Dermis blood vessel endothelial cell (primary cell): ENCODE results near the gene COTL1. TPM values are rescaled to one million over a fixed set of nuclear protein-coding genes. Genes with fewer than 3 reads are reported as not detected.

Source experiments
- DNase-seq: peaks from one replicate; pipeline ENCODE4 v3.0.0; 2010
- total RNA-seq: library from RNA; depleted of rRNA; stranded (reverse); fragments of >200 nt; gene quantifications from 2 replicates; pipeline ENCODE4 v1.2.3, GENCODE V29; 2014

The COTL1 gene, protein sequence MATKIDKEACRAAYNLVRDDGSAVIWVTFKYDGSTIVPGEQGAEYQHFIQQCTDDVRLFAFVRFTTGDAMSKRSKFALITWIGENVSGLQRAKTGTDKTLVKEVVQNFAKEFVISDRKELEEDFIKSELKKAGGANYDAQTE
- total RNA-seq, result 125 and 140 TPM in 2 replicates

DNA sequence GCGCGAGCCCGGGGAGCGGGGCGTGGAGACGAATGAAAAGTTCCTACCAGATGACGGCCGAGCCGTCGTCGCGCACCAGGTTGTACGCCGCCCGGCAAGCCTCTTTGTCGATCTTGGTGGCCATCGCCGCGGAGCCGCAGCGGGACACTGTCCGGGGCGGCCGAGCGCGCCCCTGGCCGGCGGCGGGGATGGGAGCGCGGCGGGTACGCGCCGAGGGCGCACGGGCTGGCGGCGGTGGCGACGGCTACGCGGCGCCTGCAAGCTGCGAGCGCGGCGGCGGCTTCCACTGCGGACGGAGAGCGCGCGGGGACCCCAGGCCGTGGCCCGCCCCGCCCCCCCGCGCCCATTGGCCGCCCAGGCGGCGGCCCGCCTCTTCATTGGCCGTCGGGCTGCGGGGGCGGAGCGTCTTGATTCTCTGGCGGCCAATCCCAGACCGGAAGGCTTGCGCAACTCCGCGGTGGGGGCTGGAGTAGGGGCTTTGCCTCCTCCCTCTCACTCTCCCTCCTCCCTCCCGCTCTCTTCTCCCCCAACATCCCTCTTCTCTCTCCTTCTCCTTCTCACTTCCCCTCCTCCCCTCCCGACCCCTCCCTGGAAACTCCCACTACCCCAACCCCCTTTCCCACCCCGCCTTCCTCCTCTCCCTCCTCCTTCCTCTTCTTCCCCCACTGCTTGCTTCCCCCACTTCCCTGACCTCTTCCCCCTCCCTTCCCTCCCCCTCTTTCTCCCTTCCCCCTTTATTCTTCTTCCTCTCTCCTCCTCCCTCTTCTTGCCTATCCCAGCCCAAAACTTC lies at the start of gene COTL1:
Gene COTL1 (minus strand): TSS at position 288 of the 790 bp plus-strand sequence. CDS start 164 bp downstream, at position 124.
- peak; percentile 93 for DNase-seq

DNA sequence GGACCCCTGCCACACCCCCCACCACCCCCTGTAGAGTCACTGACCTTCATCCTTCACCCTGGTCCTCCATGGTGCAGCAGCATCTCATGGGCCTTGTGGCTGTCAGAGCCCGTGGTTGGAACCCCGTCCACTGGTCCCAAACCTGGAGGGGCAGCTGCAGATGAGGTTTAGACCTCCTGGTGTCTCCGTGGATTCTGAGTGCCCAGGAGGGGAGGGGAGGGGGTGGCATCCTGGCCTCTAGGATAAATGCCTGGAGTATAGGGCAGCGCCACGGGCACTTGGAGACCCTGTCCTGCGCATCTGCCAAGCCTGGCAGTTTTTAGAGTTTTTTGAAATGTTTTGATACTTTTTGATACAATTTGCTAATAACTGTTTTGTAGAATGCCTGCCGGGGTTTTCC lies 48.0 kb upstream of the COTL1 start:
- no peak for DNase-seq

GRCh38 chr16:84665359-84665758 lies 47.5 kb upstream of the COTL1 start:
- no peak for DNase-seq

- no peak for DNase-seq
Observed at GRCh38 chr16:84663433-84664101, 45.7 kb upstream of the COTL1 start.

DNA sequence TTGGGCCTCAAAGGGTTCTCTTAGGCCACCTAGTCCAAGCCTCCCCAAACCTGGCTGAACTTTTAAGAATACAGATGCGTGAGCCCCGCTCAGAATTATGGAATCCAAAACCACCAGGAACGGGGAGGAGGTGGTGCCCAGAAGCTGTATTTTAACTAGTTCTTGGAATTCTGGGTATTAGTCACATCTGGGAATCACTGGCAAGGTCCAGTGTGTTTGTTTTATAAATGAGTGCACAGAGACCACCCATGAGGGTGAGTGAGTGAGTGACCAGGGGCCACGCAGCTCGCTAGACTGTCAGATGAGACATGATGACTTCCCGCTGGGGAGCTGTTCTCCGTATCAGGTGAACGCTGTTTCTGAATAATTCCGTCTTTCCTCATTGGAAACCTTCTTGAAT lies 44.6 kb upstream of the COTL1 start:
- DNase-seq, result no peak

DNA sequence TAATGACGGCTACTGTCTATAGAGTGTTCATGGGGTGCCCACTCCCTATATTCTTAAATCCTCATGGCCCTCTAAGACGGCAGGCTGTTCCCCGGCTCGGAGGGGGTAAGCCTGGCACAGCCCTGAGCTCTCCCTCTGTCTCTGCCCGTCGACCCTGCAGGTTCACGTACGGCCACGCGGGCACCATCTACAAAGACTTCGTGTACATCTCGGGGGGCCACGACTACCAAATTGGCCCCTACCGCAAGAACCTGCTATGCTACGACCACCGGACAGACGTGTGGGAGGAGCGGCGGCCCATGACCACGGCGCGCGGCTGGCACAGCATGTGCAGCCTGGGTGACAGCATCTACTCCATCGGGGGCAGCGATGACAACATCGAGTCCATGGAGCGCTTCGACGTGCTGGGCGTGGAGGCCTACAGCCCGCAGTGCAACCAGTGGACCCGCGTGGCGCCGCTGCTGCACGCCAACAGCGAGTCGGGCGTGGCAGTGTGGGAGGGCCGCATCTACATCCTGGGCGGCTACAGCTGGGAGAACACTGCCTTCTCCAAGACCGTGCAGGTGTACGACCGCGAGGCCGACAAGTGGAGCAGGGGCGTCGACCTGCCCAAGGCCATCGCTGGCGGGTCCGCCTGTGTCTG lies 43.7 kb upstream of the COTL1 start:
- DNase-seq, result no peak

DNA sequence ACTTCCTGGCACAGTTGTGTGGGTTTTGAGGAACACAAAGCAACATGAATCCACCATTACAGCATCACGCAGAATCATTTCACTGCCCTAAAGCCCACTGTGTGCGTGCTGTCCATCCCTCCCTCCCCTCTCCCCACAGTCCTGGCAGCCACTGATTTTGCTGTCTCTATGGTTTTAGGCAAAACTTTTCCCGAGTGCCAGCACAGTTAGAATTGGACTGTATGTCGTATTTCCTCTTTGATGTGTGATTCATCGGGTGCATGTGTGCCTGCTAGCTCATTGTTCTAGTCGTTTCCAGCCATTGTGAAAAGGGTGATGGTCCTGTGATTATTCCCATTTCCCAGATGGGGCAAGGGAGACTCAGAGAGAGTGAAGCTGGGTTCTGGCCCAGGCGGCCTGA lies 43.1 kb upstream of the COTL1 start:
- DNase-seq, result peak; percentile 93

- DNase-seq, result no peak
Observed at GRCh38 chr16:84659656-84660300, 41.9 kb upstream of the COTL1 start.

- DNase-seq, result no peak
Observed at GRCh38 chr16:84658690-84659089, 40.8 kb upstream of the COTL1 start.

DNA sequence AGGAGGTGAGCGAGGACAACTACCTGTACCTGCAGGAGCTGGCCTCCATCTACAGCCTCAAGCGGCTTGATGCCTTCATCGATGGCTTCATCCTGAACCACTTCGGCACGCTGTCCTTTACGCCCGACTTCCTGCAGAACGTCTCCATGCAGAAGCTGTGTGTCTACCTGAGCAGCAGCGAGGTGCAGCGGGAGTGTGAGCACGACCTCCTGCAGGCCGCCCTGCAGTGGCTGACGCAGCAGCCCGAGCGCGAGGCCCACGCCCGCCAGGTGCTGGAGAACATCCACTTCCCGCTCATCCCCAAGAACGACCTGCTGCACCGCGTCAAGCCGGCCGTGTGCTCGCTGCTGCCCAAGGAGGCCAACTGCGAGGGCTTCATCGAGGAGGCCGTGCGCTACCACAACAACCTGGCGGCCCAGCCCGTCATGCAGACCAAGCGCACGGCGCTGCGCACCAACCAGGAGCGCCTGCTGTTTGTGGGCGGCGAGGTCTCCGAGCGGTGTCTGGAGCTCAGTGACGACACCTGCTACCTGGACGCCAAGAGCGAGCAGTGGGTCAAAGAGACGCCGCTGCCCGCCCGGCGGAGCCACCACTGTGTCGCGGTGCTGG lies 39.5 kb upstream of the COTL1 start:
- DNase-seq, result no peak

- DNase-seq, result no peak
Observed at GRCh38 chr16:84656649-84657048, 38.8 kb upstream of the COTL1 start.

DNA sequence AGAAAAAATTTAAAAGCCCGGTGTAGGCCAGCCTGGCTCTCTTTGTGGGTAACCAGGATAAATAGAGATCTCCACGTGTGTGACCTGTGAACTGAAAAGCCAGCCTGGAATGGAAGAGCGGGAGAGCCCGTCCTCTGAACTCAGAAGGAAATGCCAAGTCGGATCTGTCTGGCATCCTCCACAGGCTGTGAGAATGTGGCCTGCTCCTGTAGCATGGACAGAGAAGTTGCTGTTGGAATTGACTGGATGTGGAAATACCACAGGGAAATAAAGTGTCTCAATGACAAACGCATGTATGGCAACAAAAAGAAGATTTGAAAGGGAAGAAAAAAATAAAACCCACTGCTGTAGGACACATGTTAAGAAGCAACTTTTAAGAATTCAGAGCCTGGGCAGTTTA lies 37.1 kb upstream of the COTL1 start:
- DNase-seq, result no peak

DNA sequence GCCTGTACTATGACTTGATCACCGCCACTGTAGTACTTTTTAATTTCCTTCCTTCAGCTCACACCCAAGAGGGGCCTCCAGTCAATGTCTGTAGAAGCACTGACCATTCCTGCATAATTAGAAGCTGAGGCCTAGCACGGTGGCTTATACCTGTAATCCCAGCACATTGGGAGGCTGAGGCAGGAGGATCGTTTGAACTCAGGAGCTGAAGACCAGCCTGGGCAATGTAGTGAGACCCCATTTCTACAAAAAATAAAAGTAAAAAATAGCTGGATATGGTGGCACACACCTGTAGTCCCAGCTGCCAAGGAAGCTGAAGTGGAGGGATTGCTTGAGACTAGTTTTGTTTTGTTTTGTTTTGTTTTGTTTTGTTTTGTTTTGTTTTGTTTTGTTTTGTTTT lies 36.4 kb upstream of the COTL1 start:
- DNase-seq, result no peak

DNA sequence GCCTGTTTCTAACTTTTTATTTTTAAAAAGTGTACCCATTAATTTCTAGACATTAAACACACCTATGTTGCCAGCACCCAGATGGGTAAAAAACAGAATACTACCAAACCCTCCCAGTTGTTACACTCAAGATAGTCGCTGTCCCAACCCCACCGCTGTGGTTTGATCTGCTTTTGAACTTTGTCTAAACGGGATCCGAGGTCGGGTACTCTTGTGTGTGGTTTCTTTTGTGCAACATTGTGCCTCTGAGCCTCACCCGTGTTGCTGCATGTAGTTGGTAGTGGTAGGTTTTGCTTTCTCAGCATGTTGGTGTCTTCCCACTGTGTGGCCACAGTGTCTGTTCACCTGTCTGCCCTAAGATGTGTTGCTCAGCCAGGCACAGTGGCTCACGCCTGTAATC lies 34.7 kb upstream of the COTL1 start:
- DNase-seq, result no peak

- DNase-seq, result no peak
Observed at GRCh38 chr16:84650062-84650991, 32.4 kb upstream of the COTL1 start.

DNA sequence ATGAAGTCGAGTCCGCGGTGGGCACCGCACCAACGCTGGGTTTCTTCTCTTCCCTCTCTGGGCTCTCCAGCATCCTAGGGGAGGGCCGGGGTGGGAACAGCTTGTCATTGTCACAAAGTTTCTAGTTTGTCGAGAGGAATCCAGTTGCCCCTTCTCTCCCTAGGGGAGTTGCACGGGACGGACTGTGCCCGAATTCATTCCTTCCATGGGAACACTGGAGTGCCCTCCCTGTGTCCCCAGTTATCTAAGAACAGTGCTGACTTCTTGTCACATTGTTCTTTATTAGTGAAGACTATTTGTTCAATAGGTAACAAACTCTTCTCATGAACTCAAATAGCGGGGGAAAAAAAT lies 31.6 kb upstream of the COTL1 start:
- DNase-seq, result no peak

GRCh38 chr16:84648595-84649510 lies 31.0 kb upstream of the COTL1 start:
- DNase-seq, result peak; percentile 28

GRCh38 chr16:84647828-84648594 lies 30.1 kb upstream of the COTL1 start, which contains the start of gene KLHL36:
Gene KLHL36, plus strand, starts transcription at chr16:84648511. Its CDS starts 2,357 bp downstream, at chr16:84650868.
- DNase-seq, result peak; percentile 57

DNA sequence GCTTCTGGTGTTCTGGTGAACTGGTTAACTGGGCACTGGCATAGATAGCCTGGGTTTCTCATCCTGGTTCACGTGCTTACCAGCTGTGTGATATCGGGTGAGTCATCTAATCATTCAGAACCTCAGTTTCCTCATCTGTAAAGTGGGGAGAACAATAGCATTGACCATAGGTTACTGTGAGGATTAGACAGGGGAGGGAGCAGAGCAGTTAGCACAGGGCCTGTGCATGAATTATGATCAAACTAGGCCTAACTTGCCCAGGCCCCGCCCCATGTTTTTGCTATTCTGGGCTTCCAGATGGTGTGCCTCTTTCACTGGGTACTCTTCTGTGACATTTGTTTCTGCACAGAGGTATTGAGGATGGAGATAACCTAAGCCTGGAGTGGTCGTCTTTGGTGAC lies 25.8 kb upstream of the COTL1 start:
- no peak for DNase-seq
